ENCODE results near the gene POU2F3. TPM values are rescaled to one million over a fixed set of nuclear protein-coding genes. Genes with fewer than 3 reads are reported as not detected.

Gene POU2F3
- total RNA-seq, 4 donors from 2014 or later, result 1.1 to 2.9 (median 1.5) TPM; not detected in 1

DNA sequence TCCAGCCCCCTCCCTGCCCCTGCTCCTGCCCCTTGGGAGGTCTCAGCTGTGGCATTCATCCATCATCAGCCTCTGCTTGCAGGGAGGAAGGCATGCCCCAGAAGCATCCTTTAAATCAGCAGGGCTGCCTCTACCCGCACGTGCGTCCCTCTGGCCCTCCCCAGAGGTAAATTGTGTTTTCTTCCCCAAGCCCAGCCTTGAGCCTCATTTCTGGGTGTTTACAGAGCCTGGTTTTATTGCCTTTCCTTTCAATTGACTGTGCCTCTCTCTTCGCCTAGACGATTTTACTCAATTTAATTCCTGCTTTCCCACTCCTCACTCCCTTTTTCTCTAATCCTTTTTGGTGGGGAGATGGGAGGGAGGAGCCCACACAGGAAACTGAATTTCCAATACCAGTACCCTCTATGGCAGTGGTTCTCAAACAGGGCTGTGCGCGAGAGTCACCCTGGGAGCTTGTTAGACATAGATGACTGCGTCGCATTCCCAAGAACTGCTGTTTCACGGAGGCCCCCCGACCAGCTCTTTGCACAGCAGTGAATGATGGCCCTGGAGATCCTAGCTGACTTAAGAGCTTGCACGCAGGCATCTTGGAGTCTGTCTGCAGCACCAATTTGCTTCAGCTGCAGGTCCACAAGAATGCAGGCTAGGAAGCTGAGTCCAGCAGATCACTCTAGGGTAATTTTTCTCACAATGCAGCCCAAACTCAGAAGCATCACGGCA lies 44.2 kb upstream of the POU2F3 start:
- Histone ChIP-seq H3K9me3 (no peaks in the 10 kb centered on the region), H3K27ac (no peak overlapping the region), H3K4me1 (peaks cover 0 to 15% (median 0%) of the 10 kb centered on the region in 3 donors), H3K27me3 (no peaks in the 10 kb centered on the region), H3K36me3 (no peaks in the 10 kb centered on the region), H3K4me3 (no peak overlapping the region)
- WGBS, 2 donors, result 71 to 73% methylated on average over 9 to 13 of the region's 13 CpGs
- no peak for DNase-seq
- TF ChIP-seq, protein P1, sequence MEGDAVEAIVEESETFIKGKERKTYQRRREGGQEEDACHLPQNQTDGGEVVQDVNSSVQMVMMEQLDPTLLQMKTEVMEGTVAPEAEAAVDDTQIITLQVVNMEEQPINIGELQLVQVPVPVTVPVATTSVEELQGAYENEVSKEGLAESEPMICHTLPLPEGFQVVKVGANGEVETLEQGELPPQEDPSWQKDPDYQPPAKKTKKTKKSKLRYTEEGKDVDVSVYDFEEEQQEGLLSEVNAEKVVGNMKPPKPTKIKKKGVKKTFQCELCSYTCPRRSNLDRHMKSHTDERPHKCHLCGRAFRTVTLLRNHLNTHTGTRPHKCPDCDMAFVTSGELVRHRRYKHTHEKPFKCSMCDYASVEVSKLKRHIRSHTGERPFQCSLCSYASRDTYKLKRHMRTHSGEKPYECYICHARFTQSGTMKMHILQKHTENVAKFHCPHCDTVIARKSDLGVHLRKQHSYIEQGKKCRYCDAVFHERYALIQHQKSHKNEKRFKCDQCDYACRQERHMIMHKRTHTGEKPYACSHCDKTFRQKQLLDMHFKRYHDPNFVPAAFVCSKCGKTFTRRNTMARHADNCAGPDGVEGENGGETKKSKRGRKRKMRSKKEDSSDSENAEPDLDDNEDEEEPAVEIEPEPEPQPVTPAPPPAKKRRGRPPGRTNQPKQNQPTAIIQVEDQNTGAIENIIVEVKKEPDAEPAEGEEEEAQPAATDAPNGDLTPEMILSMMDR (IDR thresholded peaks at IDR 0.05), result no peak
- TF ChIP-seq POLR2A (IDR thresholded peaks at IDR 0.05), result no peak
- intact Hi-C loops (cut with DNase I), result loop anchor here (5.0 kb wide), 1 partner anchor 378 kb away; no protein-coding TSS in a partner anchor

DNA sequence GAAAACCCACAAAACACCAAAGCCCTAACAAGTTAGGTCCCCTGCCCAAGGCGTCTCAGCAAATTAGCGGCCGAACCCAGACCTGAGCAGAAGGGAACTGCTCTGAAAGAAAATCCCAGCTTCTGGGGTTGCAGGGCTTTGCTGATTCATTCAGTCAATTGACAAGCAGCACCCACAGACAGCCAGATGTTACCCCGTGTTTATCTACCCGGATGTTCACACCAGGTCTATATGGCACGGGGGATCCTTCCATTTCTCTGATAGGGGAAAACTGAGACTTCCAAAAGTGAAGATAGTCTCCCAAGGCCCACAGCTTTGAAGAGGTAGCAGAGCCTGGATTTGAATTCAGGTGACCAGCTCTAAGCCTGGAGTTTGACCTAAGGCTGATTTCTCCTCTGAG lies 43.1 kb upstream of the POU2F3 start:
- TF ChIP-seq, protein P1 (IDR thresholded peaks at IDR 0.05), result no peak
- no peak for TF ChIP-seq POLR2A (IDR thresholded peaks at IDR 0.05)
- H3K4me3 ChIP-seq, result no peak overlapping the region
- no peaks in the 10 kb centered on the region for H3K27me3 ChIP-seq
- peak overlapping the region in 1 of 4 donors; percentile 44 for H3K27ac ChIP-seq
- H3K36me3 ChIP-seq, result no peaks in the 10 kb centered on the region
- H3K9me3 ChIP-seq, result no peaks in the 10 kb centered on the region
- 80% methylated on average over 1 to 6 of the region's 6 CpGs for WGBS, 2 donors
- intact Hi-C loops (cut with DNase I), result loop anchor here (5.0 kb wide), 1 partner anchor 380 kb away; no protein-coding TSS in a partner anchor
- no peak for DNase-seq
- peaks cover 0 to 15% (median 0%) of the 10 kb centered on the region in 3 donors for H3K4me1 ChIP-seq

DNA sequence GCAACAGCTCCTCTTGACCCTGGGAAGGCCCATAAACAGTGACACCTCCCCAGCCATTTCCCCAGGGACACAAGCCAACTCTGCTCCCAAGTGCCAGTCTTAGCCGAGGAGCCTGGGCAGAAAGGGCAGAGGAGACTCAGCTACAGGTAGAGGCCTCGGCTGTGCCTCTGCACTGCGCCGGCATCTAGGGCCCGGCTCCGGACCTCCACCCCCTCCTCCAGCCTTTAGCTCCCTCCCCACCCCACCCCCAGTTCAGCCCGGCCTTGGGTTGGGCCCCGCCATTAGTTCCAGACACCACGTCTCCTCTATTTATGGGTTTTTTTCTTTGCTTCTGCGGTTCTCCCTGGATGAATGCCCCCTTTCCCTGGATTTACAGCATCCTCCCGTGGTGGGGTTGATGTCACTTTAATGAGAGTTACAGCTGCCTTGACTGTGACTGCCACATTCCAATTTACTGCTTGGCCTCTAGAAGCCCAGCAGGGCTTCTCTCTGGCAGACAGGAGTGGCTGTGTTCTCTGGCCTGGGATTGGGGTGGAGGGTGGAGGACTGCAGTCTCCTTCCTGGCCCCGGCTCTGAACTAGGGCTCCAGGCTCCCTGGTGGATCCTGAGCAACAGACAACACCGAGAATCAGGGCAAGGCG lies 42.6 kb upstream of the POU2F3 start:
- no peaks in the 10 kb centered on the region for H3K36me3 ChIP-seq
- H3K4me1 ChIP-seq, result peaks cover 0 to 15% (median 0%) of the 10 kb centered on the region in 3 donors
- intact Hi-C loops (cut with DNase I), result loop anchor here (5.0 kb wide), 1 partner anchor 380 kb away; no protein-coding TSS in a partner anchor
- TF ChIP-seq POLR2A (IDR thresholded peaks at IDR 0.05), result no peak
- TF ChIP-seq, protein P1 (IDR thresholded peaks at IDR 0.05), result no peak
- DNase-seq, result no peak
- WGBS, 2 donors, result 73 to 81% methylated on average over 5 to 9 of the region's 14 CpGs
- no peaks in the 10 kb centered on the region for H3K9me3 ChIP-seq
- H3K27ac ChIP-seq, result peak overlapping the region in 2 of 4 donors; percentile 44 to 52
- H3K27me3 ChIP-seq, result no peaks in the 10 kb centered on the region
- no peak overlapping the region for H3K4me3 ChIP-seq

DNA sequence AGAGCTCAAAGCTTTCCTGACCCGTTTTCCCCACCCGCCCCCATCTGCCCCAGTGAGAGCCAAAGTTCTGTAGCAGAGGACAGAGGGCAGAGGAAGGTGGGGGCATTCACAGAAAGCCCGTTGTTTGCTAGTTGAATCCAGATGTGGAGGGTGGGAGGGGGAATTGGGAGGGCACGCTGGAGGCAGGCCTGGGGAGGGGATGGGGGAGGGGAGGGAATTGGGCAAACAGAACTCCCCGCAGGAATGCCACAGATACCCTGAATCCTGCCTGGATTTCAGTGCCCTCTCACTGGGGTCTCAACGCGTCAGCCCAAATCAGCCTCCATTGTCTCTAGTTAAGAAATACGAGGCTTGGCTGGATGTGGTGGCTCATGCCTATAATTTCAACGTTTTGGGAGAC lies 42.0 kb upstream of the POU2F3 start:
- Histone ChIP-seq H3K9me3 (no peaks in the 10 kb centered on the region), H3K36me3 (no peaks in the 10 kb centered on the region), H3K27ac (peak overlapping the region in 1 of 4 donors; percentile 52), H3K4me1 (peaks cover 0 to 15% (median 0%) of the 10 kb centered on the region in 3 donors), H3K27me3 (no peaks in the 10 kb centered on the region), H3K4me3 (no peak overlapping the region)
- TF ChIP-seq, protein P1 (IDR thresholded peaks at IDR 0.05), result no peak
- no peak for TF ChIP-seq POLR2A (IDR thresholded peaks at IDR 0.05)
- WGBS, 2 donors, result 74 to 94% methylated on average over 4 to 9 of the region's 9 CpGs
- intact Hi-C loops (cut with DNase I), result loop anchor here (5.0 kb wide), 1 partner anchor 381 kb away; no protein-coding TSS in a partner anchor
- no peak for DNase-seq

DNA sequence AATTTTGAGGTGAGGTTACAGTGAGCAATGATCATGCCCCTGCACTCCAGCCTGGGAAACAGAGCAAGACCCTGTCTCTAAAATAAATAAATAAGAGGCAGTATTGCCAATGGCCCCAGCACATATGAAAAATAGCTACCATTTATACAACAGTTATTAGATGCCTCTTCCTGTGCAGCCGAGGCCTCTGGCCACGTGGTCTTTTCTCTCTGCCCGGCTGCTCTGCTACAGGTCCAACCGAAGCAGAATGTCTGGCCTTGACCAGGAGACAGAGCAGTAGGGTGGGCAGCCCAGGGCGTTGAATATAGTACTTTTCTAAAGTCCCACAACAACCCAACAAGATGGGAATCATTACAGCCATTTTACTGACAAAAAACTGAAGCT lies 41.5 kb upstream of the POU2F3 start:
- no peaks in the 10 kb centered on the region for H3K36me3 ChIP-seq
- WGBS, 2 donors, result 68% methylated on average over 5 of the region's 5 CpGs
- DNase-seq, result no peak
- peaks cover 0 to 15% (median 0%) of the 10 kb centered on the region in 3 donors for H3K4me1 ChIP-seq
- intact Hi-C loops (cut with DNase I), result loop anchor here (5.0 kb wide), 1 partner anchor 381 kb away; no protein-coding TSS in a partner anchor
- H3K27me3 ChIP-seq, result no peaks in the 10 kb centered on the region
- no peak overlapping the region for H3K27ac ChIP-seq
- no peaks in the 10 kb centered on the region for H3K9me3 ChIP-seq
- H3K4me3 ChIP-seq, result no peak overlapping the region
- TF ChIP-seq, protein P1 (IDR thresholded peaks at IDR 0.05), result no peak
- no peak for TF ChIP-seq POLR2A (IDR thresholded peaks at IDR 0.05)

Data from esophagus squamous epithelium (tissue), 5 donors.